ENCODE measurements around the gene STC2.
"Not testable (repeated sequence)": the region's sequence is repeated elsewhere in the genome, so short reads cannot be mapped to it uniquely, and the experiment has no call there.

The STC2 gene, protein sequence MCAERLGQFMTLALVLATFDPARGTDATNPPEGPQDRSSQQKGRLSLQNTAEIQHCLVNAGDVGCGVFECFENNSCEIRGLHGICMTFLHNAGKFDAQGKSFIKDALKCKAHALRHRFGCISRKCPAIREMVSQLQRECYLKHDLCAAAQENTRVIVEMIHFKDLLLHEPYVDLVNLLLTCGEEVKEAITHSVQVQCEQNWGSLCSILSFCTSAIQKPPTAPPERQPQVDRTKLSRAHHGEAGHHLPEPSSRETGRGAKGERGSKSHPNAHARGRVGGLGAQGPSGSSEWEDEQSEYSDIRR

GRCh38 chr5:173327948-173328843 is at the start of gene STC2:
Gene STC2 (minus strand): TSS chr5:173328414. CDS start chr5:173328193, 221 bp downstream.
- DNase-seq: peak; percentile 87

DNA sequence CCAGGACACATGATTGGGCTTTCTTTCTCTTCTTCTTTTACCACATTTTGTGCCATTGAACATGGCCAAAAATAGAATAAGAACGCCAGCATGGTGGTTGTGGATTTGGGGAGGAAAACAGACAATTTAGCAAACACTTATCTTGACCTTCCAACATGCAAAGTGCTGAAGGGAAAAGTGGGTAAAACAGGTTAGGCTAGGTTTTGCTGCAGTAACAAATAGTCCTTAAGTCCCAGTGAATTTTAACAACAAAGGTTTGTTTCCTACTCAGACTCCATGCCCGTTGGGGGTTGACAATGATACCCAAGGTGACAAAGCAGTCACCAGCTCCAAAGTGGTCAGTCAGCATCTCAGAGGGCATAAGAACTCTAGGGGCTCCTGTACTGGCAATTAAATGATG is 43.2 kb upstream of the STC2 start:
- DNase-seq: no peak

DNA sequence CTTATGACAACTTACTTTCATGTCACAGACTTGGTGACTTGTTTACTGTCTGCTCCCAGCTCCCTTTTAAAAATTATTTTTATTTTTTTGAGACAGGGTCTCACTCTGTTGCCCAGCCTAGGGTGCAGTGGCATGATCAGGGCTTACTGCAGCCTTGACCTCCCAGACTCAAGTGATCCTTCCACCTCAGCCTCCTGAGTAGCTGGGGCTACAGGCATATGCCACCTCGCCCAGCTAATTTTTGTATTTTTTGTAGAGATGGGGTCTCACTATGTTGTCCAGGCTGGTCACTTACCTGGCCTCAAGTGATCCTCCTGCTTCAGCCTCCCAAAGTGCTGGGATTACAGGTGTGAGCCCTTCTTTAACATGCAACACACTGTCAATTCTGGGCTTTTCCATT is 35.2 kb upstream of the STC2 start:
- DNase-seq: not testable (repeated sequence)

DNA sequence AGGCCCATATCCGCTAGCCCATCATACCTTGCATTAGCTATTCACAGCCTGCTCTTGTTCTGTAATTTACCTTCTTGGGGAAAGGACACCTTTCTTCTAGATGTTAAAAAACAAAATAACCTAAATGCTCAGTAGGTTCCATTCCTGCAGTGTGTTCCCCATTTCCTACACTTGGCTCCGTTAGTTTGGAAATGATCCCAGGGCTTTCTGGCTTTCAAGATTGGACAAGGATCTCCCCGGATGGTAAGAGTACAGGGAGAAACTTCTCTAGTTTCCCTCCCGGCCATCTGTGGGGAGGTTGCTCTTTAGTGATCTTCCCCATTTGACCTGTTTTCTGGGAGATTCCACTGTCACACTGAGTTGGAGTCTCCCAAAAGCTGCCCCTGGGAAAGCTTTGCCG is 27.3 kb upstream of the STC2 start:
- no peak for DNase-seq

GRCh38 chr5:173354645-173355044 is 26.4 kb upstream of the STC2 start:
- no peak for DNase-seq

DNA sequence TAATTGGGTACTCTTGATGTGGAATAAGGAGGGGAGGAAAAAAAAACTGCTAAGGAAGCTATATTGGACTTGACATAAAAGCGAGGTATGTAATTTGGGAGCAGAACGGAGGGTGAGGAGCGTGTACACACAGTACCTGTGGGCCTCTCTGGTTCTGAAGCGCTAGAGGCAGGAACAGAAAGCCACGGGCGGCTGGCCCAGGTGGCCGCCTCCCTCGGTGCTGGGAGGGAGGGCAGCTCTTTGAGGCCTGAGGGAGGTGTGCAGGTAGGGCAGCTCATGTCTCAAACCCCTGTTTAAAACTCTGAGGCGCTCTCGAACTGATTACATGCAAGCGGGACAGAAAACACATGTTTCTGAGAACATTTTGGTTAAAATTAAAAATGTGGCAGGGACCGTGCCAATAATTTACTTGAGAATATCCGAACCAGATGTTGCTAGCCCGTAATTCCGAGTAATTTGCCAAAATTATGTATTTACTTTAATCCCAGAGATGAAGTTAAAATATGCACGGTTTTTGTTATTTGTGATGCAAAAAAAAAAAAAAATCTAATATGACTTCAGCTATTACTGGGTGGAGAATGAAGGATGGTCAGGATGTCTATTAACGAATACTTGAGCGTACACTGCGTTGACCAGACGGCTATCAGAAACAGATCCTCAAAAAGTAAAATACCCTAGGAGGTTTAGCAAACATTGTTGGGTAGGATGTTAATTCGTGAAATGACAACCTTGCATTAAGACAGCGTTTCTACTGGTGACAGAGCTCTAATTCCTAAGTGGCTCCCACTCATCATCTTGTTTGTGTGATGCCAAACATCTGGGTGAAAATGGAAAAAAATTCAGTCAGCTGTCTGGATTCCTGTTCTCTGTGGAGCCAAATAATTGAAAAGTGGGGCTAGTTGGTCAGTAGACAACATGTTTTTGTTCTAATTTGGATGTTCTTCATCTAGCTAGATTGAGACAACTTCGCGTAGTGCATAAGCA is 24.4 kb upstream of the STC2 start:
- DNase-seq: no peak

DNA sequence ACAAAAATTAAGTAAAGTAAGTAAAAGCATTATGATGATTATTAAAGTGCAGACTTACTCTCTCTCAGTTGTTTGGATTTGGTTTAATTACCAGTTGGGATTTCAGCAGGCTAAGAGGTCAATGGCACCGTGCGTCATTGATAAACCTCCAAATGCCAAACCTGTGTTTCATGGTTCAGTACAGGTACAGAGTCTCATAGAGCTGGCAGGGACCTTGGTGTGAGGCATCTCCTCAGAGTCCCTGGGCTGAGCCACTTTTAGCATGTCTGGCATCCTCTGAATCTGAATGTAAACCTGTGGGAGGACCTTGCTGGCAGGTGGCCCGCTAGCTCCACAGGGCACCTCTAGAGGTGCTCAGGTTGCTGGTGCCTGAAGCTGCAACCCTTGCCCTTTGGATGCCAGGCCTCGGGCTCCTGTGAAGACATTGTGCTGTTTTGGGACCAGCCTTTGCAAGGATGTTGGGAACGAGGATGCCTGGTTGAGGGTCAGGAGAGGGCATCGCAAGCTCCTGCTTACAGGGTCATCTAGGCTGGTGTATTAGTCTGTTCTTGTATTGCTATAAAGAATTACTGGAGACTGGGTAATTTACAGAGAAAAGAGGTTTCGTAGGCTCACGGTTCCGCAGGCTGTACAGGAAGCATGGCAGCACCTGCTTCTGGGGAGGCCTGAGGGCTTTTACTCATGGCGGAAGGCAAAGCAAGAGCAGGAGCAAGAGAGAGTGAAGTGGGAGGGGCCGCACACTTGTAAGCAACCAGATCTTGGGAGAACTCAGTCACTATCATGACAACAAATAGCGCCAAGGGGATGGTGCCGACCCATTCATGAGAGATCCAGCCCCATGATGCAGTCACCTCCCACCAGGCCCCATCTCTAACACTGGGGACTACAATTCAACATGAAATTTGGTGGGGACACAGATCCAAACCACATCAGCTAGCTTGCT is 14.9 kb upstream of the STC2 start:
- no peak for DNase-seq

DNA sequence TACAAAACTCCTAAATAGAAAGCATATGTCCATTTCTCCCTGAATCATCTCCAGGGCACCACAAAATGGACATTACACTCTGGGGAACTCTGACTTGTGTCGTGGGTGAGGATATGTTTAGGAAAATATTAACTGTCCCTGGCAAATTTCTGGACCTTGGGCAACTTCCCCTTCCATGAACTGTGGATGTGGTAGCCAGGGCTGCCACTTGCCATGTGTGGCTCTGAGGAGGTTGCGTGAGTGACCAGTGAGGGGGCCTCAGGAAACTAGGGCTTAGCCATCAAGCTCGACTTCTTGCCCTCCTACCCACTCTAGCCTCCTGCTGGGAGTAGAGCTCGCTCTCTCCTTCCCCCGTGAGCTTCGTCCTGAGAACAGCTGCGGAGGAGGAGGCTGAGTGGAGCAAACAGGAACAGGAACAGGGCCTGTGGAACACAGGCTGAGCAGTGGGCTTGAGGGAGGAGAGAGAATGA is 13.8 kb upstream of the STC2 start:
- no peak for DNase-seq

GRCh38 chr5:173340984-173341383 is 12.8 kb upstream of the STC2 start:
- no peak for DNase-seq

DNA sequence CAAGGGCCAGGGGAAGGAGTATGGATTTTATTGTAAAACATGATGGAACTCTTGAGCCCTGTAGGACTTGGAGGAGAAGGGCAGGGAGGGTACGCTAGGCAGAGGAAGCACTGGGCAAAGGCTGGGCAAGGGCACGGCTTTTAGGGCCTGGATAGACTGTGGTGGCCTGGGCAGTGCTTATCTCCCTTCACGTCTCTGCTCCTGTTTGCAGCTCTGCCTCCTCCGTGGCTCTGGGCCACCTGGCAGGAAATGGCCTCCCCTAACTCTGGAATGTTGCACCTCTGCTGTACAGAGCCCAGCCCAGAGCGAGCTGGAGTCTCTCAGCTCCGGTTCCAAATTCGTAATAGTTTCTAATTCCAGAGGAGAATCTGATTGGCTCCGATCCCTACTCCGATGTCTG is 12.2 kb upstream of the STC2 start:
- DNase-seq: no peak

DNA sequence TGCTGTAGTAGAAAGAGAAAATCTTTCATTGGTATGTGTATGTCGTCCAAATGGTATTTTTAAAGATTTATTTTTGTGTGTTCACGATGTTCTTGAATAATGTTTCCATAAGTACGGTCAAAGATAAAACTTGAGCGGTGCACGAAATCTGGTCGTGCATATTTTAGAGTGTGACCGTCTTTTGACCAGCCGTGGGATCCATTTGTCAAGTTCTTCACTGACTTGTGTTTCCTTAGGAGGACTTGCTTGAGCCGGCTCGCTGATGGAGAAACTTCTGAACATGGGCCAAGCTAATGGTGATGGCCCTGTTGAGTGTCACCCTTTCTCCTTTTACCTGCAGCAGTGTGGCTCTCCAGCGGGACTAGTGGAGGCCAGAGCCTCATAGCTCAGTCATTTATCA is 11.1 kb upstream of the STC2 start:
- no peak for DNase-seq

DNA sequence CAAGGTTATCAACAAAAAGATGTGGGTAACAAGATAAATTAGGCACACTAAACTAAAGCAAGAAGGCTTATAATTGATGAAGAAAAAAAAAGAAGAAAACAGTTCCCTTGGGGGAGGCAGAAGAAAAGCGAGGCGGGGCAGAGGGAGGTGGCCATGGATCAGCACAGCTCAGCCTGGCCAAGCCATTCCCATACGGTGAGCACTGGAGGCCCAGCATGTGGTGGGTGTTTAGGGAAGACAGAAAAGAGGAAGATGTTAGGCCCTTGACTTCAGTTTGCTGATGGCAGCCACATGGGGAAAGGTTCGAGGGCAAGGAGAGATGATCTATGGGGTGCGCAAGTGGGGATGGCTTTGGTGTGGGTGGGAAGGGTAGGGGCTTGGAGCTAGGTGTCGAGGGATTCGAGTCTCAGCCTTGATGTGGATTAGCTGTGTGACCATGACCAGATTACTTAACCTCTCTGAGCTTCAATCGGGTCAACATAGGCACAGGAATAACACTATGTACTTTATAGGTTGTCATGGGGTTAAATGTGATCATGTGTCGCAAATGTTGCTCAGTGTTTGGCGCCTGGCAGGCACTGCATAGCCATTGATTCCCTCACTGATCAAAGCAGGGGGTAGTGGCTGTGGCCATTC is 10.3 kb upstream of the STC2 start:
- no peak for DNase-seq

GRCh38 chr5:173334808-173335207 is 6.6 kb upstream of the STC2 start:
- DNase-seq: no peak

GRCh38 chr5:173333925-173334661 is 5.9 kb upstream of the STC2 start:
- DNase-seq: no peak

- DNase-seq: peak; percentile 87
Observed at GRCh38 chr5:173331956-173332479, 3.8 kb upstream of the STC2 start.

- DNase-seq: no peak
Observed at GRCh38 chr5:173331287-173331686, 3.1 kb upstream of the STC2 start.

DNA sequence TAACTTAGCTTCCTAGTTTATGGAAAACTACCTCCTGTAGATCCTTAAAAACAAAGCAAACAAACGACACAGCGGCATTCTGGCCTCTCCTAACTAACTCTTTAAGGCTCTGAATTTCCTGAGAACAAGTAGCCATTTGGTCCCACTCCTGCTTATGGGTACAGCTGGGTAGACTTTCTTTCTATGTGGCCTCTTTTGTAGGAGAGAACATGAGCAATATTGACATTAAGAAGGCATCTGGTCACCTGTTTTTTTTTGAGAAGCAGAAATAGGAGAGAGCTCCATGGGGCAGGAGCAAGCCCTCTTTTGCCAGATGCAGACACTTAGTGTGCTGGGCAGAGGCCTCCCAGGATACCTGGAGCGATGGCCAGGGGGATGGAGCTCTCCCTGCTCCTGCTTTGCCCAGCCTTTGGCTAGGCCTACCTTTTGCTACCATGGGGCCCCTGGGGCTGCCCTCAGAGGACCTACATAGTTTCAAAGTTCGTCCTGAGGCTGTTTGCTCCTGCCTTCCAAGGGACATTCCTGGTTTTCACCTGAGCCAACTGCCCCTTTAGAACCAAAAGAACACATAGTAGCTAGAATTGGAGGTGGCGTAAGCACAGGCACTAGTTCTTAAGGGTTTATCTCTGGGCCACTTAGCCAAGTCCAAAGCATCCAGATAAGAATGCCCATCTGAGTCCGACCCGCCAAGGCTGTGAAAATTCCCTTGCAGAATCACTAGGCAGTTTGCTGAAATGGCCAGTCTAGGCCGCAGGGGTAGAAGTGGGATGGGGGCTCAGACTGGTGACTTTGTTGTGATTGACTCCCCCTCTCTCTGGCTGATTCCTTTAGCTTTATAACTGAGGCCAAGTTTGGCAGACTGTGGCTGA is 2.4 kb upstream of the STC2 start:
- DNase-seq: no peak

DNA sequence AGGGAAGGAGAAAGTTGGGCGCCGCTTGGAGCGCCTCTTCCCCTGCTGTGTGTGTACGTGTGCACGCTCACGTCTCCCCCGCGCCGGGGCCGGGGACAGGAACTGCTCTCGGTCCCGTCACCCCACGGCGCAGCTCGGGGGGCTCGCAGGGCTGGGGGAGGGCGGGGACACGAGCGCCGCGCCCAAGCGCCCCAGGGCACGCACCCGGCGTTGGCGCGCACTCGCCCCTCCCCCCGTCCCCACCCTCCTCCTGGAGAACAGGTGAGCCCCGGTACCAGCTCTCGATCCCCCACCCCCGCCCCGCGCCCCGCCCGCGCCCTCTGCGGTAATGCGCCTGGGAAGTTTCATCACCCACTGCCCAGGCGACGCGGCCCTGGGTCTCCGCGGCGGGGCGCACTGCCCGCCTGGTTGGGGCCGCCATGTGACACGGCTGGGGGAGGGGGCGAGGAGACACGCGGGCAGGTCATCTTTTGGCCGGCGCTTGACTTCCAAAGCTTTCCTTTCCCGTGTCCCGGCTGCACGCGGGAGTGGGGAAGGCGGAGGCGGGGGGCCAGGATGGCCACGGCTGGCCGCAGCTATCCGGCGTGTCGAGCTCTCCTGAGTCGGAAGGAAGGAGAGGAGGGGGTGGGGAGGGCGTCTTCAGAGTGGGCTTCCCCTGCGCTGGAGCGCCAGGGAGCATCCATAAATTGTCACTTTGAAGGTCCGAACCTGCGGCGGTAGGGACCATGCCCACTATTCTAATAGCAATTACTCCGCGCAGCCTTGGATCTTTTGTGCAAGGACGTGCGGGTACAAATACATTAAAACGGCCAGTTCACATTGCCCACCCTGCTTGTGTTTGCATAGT is 1.5 kb upstream of the STC2 start:
- DNase-seq: peak; percentile 57

Data from retina (tissue), 1 donor.